ENCODE results near the gene WSB1.

DNA sequence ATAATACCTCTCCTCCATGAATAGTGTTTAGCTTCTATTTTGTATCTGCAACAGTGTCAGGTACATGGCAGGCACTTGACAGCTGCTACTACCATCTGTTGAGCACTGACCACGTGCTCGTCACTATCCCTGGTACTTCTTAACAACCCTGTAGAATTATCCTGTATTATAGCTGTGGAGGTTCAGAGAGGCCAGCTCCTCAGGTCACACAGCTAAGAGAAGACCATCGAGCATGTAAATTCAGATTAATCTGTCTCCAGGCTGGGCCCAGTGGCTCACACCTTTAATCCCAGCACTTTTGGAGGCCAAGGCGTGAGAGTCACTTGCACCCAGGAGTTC, 26.3 kb downstream of the WSB1 start:
- no peak for TF ChIP-seq TEAD4 (IDR thresholded peaks at IDR 0.05; ENCODE audit: low read depth, low read length)
- TF ChIP-seq, protein P1, sequence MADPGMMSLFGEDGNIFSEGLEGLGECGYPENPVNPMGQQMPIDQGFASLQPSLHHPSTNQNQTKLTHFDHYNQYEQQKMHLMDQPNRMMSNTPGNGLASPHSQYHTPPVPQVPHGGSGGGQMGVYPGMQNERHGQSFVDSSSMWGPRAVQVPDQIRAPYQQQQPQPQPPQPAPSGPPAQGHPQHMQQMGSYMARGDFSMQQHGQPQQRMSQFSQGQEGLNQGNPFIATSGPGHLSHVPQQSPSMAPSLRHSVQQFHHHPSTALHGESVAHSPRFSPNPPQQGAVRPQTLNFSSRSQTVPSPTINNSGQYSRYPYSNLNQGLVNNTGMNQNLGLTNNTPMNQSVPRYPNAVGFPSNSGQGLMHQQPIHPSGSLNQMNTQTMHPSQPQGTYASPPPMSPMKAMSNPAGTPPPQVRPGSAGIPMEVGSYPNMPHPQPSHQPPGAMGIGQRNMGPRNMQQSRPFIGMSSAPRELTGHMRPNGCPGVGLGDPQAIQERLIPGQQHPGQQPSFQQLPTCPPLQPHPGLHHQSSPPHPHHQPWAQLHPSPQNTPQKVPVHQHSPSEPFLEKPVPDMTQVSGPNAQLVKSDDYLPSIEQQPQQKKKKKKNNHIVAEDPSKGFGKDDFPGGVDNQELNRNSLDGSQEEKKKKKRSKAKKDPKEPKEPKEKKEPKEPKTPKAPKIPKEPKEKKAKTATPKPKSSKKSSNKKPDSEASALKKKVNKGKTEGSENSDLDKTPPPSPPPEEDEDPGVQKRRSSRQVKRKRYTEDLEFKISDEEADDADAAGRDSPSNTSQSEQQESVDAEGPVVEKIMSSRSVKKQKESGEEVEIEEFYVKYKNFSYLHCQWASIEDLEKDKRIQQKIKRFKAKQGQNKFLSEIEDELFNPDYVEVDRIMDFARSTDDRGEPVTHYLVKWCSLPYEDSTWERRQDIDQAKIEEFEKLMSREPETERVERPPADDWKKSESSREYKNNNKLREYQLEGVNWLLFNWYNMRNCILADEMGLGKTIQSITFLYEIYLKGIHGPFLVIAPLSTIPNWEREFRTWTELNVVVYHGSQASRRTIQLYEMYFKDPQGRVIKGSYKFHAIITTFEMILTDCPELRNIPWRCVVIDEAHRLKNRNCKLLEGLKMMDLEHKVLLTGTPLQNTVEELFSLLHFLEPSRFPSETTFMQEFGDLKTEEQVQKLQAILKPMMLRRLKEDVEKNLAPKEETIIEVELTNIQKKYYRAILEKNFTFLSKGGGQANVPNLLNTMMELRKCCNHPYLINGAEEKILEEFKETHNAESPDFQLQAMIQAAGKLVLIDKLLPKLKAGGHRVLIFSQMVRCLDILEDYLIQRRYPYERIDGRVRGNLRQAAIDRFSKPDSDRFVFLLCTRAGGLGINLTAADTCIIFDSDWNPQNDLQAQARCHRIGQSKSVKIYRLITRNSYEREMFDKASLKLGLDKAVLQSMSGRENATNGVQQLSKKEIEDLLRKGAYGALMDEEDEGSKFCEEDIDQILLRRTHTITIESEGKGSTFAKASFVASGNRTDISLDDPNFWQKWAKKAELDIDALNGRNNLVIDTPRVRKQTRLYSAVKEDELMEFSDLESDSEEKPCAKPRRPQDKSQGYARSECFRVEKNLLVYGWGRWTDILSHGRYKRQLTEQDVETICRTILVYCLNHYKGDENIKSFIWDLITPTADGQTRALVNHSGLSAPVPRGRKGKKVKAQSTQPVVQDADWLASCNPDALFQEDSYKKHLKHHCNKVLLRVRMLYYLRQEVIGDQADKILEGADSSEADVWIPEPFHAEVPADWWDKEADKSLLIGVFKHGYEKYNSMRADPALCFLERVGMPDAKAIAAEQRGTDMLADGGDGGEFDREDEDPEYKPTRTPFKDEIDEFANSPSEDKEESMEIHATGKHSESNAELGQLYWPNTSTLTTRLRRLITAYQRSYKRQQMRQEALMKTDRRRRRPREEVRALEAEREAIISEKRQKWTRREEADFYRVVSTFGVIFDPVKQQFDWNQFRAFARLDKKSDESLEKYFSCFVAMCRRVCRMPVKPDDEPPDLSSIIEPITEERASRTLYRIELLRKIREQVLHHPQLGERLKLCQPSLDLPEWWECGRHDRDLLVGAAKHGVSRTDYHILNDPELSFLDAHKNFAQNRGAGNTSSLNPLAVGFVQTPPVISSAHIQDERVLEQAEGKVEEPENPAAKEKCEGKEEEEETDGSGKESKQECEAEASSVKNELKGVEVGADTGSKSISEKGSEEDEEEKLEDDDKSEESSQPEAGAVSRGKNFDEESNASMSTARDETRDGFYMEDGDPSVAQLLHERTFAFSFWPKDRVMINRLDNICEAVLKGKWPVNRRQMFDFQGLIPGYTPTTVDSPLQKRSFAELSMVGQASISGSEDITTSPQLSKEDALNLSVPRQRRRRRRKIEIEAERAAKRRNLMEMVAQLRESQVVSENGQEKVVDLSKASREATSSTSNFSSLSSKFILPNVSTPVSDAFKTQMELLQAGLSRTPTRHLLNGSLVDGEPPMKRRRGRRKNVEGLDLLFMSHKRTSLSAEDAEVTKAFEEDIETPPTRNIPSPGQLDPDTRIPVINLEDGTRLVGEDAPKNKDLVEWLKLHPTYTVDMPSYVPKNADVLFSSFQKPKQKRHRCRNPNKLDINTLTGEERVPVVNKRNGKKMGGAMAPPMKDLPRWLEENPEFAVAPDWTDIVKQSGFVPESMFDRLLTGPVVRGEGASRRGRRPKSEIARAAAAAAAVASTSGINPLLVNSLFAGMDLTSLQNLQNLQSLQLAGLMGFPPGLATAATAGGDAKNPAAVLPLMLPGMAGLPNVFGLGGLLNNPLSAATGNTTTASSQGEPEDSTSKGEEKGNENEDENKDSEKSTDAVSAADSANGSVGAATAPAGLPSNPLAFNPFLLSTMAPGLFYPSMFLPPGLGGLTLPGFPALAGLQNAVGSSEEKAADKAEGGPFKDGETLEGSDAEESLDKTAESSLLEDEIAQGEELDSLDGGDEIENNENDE (IDR thresholded peaks at IDR 0.05; ENCODE audit: insufficient replicate concordance, low read length), result no peak
- TF ChIP-seq, protein P2, sequence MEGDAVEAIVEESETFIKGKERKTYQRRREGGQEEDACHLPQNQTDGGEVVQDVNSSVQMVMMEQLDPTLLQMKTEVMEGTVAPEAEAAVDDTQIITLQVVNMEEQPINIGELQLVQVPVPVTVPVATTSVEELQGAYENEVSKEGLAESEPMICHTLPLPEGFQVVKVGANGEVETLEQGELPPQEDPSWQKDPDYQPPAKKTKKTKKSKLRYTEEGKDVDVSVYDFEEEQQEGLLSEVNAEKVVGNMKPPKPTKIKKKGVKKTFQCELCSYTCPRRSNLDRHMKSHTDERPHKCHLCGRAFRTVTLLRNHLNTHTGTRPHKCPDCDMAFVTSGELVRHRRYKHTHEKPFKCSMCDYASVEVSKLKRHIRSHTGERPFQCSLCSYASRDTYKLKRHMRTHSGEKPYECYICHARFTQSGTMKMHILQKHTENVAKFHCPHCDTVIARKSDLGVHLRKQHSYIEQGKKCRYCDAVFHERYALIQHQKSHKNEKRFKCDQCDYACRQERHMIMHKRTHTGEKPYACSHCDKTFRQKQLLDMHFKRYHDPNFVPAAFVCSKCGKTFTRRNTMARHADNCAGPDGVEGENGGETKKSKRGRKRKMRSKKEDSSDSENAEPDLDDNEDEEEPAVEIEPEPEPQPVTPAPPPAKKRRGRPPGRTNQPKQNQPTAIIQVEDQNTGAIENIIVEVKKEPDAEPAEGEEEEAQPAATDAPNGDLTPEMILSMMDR (IDR thresholded peaks at IDR 0.05; ENCODE audit: control extremely low read depth in 1 of 3, insufficient read depth in 1 of 3, low read depth in 1 of 3, low read length in 3 of 3), result no peak
- TF ChIP-seq EP300 (IDR thresholded peaks at IDR 0.05; ENCODE audit: borderline replicate concordance in 1 of 2, low read depth in 2 of 2, low read length in 2 of 2), result no peak
- TF ChIP-seq RAD21 (IDR thresholded peaks at IDR 0.05 in 1 of 2, conservative IDR thresholded peaks at IDR 0.05 in 1 of 2; ENCODE audit: low read depth in 2 of 2, low read length in 2 of 2), result no peak
- TF ChIP-seq TAF1 (IDR thresholded peaks at IDR 0.05; ENCODE audit: low read depth, low read length), result no peak
- no peak for TF ChIP-seq POLR2AphosphoS5 (IDR thresholded peaks at IDR 0.05; ENCODE audit: low read depth, low read length)
- no peak for TF ChIP-seq YY1 (IDR thresholded peaks at IDR 0.05; ENCODE audit: low read depth, low read length)
- no peak for TF ChIP-seq RXRA (IDR thresholded peaks at IDR 0.05; ENCODE audit: insufficient read depth, low read depth, low read length)
- no peak for TF ChIP-seq POLR2A (IDR thresholded peaks at IDR 0.05; ENCODE audit: control extremely low read depth in 1 of 2, low read depth in 2 of 2, low read length in 2 of 2)
- TF ChIP-seq SIX5 (IDR thresholded peaks at IDR 0.05; ENCODE audit: low read depth, low read length), result no peak
- no peak for TF ChIP-seq HDAC2 (IDR thresholded peaks at IDR 0.05; ENCODE audit: borderline replicate concordance in 1 of 2, low read depth in 2 of 2, low read length in 2 of 2)
- TF ChIP-seq CBX8 (IDR thresholded peaks at IDR 0.05; ENCODE audit: borderline replicate concordance, low read depth, low read length), result no peak

All from H1 (cell line).